SK-N-MC (cell line): ENCODE data around the gene RNF34.
A peak's percentile ranks its signal among the peaks of the same experiment; 100 is the strongest.

ENCODE experiments used
- DNase-seq: peaks from one replicate; pipeline ENCODE4 v3.0.0-alpha.2; 2011; ENCODE audit warnings: low read depth, low spot score
- H3K27ac ChIP-seq: fragments of 200-600 bp; sonication (generic); 2 replicates; pipeline ENCODE4 v1.5.1; 2016; ENCODE audit warnings: mixed run types
- H3K36me3 ChIP-seq: fragments of 200-600 bp; sonication (generic); 2 replicates; pipeline ENCODE4 v1.6.1; 2017; ENCODE audit warnings: antibody characterized with exemption, low read length, mixed read lengths; ENCODE audit not compliant: insufficient read depth
- H3K4me3 ChIP-seq: fragments of 200-600 bp; sonication (generic); 2 replicates; pipeline ENCODE4 v1.5.1; 2016
- H3K9ac ChIP-seq: fragments of 200-600 bp; sonication (generic); 2 replicates; pipeline ENCODE4 v1.8.0; 2017; ENCODE audit warnings: mixed run types, mixed read lengths; ENCODE audit not compliant: insufficient read length
- H3K9me3 ChIP-seq: fragments of 200-600 bp; sonication (generic); 2 replicates; pipeline ENCODE4 v1.6.1; 2017; ENCODE audit warnings: low read depth, mild to moderate bottlenecking, antibody characterized with exemption, low read length, moderate library complexity, mixed read lengths
- EZH2 ChIP-seq: fragments of 200-600 bp; sonication (generic); IDR thresholded peaks from one replicate; pipeline ENCODE4 v1.6.1; 2017; ENCODE audit warnings: antibody characterized with exemption
- FOXP2 ChIP-seq: optimal IDR thresholded peaks from 2 replicates; pipeline ENCODE3; 2011; ENCODE audit warnings: mild to moderate bottlenecking, moderate library complexity; ENCODE audit not compliant: insufficient read depth; ENCODE audit errors: extremely low read length, control extremely low read depth
- POLR2AphosphoS5 ChIP-seq: IDR thresholded peaks from 2 replicates; pipeline ENCODE4 v1.6.1; 2012; ENCODE audit warnings: mild to moderate bottlenecking, low read depth, low read length, borderline replicate concordance

The RNF34 gene

DNA sequence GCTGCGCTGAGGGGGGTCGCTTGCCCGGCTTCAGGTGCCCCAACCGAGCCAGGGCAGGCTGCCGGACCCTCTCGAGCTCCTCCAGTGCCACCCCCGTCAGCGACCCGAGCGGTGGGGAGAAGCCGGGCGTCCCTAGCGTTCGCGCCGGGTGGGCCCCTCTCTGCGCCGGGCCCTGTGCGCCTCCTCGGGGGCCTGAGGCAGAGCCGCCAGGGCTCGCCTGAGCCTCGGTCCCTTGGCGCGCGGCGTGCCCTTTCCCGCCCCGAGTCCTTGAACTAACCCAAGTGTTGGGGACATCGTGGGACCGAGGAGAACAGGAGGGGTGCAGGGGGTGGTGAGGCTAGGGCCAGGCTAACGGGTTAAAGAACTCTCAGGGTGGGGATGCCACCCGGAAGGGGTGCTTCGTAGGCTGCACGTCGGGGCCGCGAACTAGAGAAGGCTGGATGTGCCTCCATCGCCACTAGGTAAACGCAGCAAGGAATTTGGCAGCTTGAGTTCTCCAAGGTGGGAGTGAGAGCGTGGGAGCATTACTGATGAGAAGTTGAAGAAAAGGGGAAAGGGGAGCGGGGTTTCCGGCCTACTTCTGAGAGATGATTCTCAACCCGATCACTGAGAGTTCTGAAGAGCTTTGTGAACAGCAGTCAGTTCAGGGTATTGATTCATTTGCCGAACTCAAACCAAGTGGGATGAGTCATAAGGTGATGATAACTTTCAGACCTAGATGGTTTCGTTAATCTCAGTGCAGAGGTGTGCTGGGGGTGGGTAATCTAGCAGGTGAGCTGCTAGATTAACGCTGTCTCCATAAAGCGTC is 618 bp downstream of the RNF34 start:
- peak overlapping the region; percentile 76 for H3K9ac ChIP-seq
- peaks cover 16% of the 10 kb centered on the region for H3K36me3 ChIP-seq
- H3K9me3 ChIP-seq, result no peaks in the 10 kb centered on the region
- DNase-seq, result no peak
- H3K27ac ChIP-seq, result no peak overlapping the region
- peak overlapping the region; percentile 81 for H3K4me3 ChIP-seq
- no peak for TF ChIP-seq POLR2AphosphoS5
- no peak for TF ChIP-seq EZH2
- TF ChIP-seq FOXP2, result no peak

DNA sequence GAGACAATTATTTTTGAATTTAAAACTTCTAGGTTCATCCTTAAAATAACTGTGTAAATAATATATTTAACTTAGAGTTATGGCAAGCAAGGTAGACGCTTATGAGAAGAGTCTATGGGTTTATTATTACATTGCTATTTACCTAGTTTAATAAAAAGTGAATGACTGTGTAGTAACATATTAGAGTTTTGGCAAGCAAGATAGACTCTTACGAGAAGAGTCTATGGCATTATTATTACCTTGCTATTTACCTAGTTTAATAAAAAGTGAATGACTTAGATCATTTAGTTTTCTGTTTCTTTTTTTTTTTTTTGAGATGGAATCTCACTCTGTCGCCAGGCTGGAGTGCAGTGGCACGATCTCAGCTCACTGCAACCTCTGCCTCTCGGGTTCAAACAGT is 3.8 kb downstream of the RNF34 start:
- Histone ChIP-seq H3K27ac (no peak overlapping the region), H3K4me3 (no peak overlapping the region), H3K9me3 (no peaks in the 10 kb centered on the region), H3K36me3 (peaks cover 28% of the 10 kb centered on the region), H3K9ac (no peak overlapping the region)
- TF ChIP-seq POLR2AphosphoS5, result no peak
- no peak for TF ChIP-seq EZH2
- no peak for TF ChIP-seq FOXP2
- DNase-seq, result no peak

DNA sequence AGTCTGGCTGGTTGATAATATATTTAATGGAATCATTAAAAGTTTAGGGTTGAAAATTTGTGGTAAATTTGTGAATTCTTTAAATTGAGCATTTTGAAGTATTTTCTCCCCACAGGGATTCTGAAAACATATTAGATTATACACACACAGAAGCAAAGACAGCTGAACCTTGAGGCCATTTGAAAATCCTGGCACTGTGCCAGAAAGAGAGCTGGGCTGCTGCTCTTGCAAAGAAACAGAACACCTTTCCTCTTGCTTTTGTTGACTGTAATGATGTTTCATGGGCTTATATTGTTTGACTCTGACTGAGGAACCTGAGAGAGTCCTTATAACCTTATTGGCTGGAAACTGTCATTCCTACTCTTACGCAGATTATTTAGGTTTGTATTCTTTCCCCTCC is 4.8 kb downstream of the RNF34 start:
- TF ChIP-seq EZH2, result no peak
- TF ChIP-seq FOXP2, result no peak
- no peak for TF ChIP-seq POLR2AphosphoS5
- DNase-seq, result no peak
- Histone ChIP-seq H3K4me3 (no peak overlapping the region), H3K9me3 (no peaks in the 10 kb centered on the region), H3K36me3 (peaks cover 28% of the 10 kb centered on the region), H3K9ac (no peak overlapping the region), H3K27ac (no peak overlapping the region)

DNA sequence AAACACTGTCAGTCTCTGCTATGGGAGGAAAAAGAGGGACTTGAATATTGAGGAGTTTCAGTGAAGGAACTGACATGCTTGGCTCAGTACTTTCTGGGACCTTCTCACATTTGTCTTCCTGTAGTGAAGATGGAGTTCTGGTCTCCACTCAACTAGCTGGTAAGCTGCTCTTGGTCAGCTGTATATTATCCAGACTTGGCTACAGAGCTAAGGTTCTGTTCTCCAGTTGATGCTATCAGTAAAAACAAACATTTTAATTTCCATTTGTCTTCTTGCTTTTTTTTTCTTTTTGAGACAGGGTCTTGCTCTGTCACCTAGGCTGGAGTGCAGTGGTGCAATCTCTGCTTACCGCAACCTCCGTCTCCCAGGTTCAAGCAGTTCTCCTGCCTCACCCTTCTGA is 5.3 kb downstream of the RNF34 start:
- Histone ChIP-seq H3K9me3 (no peaks in the 10 kb centered on the region), H3K9ac (no peak overlapping the region), H3K4me3 (no peak overlapping the region), H3K36me3 (peaks cover 28% of the 10 kb centered on the region), H3K27ac (no peak overlapping the region)
- no peak for DNase-seq
- TF ChIP-seq POLR2AphosphoS5, result no peak
- TF ChIP-seq EZH2, result no peak
- no peak for TF ChIP-seq FOXP2

DNA sequence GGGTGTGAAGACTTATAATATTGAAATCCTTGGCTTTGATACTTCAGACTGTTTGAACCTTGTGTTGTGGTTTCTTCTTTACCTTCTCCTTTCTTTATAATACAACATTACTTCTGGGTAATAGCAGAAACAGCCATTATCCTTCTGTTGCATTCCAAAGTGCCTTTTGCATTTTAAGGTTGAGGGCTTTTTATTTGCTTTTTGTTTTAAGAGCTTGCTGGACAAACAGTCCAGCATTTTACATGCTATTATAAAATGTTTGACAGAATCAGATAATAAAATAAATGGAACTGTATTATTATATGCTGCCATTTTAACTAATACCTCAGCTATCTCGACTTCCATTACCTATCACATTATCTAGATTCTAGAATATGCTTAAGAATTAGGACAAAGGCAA is 14.0 kb downstream of the RNF34 start:
- no peak for DNase-seq

DNA sequence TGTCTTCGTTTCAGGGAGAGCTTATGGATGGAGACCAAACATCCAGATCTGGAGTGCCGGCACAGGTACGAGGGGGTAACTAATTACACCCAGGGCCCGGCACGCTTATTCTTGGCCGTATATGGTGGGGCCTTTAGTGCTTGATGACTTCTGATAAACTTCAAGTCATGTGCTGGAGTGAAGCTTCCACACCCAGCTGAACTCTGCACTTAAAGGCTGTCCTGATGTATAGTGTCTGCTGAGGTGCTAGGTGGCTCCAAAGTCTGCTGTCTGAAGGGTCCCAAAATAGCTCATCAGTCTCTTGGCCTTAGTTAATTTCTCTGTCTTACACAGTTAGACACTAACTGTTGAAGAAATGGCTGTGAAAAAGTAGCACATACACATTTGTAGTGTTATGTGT is 17.9 kb downstream of the RNF34 start:
- no peaks in the 10 kb centered on the region for H3K9me3 ChIP-seq
- no peak overlapping the region for H3K9ac ChIP-seq
- H3K27ac ChIP-seq, result no peak overlapping the region
- H3K36me3 ChIP-seq, result peaks cover 60% of the 10 kb centered on the region
- H3K4me3 ChIP-seq, result no peak overlapping the region
- no peak for DNase-seq
- TF ChIP-seq EZH2 (no peak), POLR2AphosphoS5 (no peak), FOXP2 (no peak)

More for the DNA sequence above, 14.0 kb downstream of the RNF34 start:
- H3K4me3 ChIP-seq, result no peak overlapping the region
- peaks cover 26% of the 10 kb centered on the region for H3K36me3 ChIP-seq
- no peak overlapping the region for H3K9ac ChIP-seq
- no peak for TF ChIP-seq EZH2
- TF ChIP-seq FOXP2, result no peak
- no peak for TF ChIP-seq POLR2AphosphoS5
- no peak overlapping the region for H3K27ac ChIP-seq
- no peaks in the 10 kb centered on the region for H3K9me3 ChIP-seq

DNA sequence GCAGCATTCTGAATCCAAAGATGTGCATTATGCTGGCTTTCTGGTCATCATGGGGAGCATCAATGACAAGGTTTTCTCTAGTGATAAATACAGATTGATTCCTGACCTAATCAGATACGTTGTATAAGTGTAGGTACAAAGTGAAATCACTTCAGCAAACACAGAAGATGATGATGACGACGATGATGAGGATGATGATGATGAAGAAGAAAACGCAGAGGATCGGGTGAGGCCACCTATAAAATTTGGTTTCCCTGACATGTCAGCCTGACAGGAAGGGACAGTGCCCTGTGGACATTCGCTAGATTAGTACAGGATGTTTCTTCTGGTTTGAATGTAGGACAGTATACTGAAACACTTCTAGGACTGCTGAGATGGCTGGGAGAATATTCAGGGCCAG is 20.2 kb downstream of the RNF34 start:
- no peaks in the 10 kb centered on the region for H3K9me3 ChIP-seq
- peaks cover 79% of the 10 kb centered on the region for H3K36me3 ChIP-seq
- H3K27ac ChIP-seq, result no peak overlapping the region

DNA sequence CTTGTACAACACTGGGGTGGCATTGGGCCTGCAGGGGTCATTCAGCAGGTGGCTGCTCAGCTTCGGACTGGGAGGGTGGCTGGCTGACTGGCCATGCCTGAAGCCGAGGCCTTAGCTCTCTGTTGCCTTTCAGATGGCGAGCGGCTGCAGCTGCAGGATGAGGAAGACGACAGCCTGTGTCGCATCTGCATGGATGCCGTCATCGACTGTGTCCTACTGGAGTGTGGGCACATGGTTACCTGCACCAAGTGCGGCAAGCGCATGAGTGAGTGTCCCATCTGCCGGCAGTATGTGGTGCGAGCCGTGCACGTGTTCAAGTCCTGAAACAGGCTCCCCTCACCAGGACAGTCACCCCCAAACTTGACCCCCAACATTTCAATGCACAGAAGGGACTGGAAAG is 23.3 kb downstream of the RNF34 start:
- Histone ChIP-seq H3K36me3 (peaks cover 85% of the 10 kb centered on the region), H3K27ac (no peak overlapping the region), H3K9me3 (no peaks in the 10 kb centered on the region), H3K4me3 (no peak overlapping the region), H3K9ac (no peak overlapping the region)
- TF ChIP-seq FOXP2, result no peak
- TF ChIP-seq EZH2, result no peak
- TF ChIP-seq POLR2AphosphoS5, result no peak
- no peak for DNase-seq

More for the DNA sequence above, 20.2 kb downstream of the RNF34 start:
- TF ChIP-seq EZH2 (no peak), FOXP2 (no peak), POLR2AphosphoS5 (no peak)
- DNase-seq, result no peak
- no peak overlapping the region for H3K4me3 ChIP-seq
- H3K9ac ChIP-seq, result no peak overlapping the region
